Measurements from ENCODE around the gene CORO6.

- TF ChIP-seq, protein P1, sequence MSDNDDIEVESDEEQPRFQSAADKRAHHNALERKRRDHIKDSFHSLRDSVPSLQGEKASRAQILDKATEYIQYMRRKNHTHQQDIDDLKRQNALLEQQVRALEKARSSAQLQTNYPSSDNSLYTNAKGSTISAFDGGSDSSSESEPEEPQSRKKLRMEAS (IDR thresholded peaks at IDR 0.05), result peak; percentile 52
- no peak for TF ChIP-seq ZNF280B (CRISPR knock-in tag; IDR thresholded peaks at IDR 0.05; ENCODE audit: borderline replicate concordance)
- TF ChIP-seq POLR2AphosphoS5 (IDR thresholded peaks at IDR 0.05; ENCODE audit: low read depth, low read length), result no peak
- TF ChIP-seq RBAK (CRISPR knock-in tag; IDR thresholded peaks at IDR 0.05), result no peak
- no peak for TF ChIP-seq NCOA1 (CRISPR knock-in tag; IDR thresholded peaks at IDR 0.05)
- TF ChIP-seq SIN3B (IDR thresholded peaks at IDR 0.05; ENCODE audit: low read length), result no peak
- TF ChIP-seq, protein P2, sequence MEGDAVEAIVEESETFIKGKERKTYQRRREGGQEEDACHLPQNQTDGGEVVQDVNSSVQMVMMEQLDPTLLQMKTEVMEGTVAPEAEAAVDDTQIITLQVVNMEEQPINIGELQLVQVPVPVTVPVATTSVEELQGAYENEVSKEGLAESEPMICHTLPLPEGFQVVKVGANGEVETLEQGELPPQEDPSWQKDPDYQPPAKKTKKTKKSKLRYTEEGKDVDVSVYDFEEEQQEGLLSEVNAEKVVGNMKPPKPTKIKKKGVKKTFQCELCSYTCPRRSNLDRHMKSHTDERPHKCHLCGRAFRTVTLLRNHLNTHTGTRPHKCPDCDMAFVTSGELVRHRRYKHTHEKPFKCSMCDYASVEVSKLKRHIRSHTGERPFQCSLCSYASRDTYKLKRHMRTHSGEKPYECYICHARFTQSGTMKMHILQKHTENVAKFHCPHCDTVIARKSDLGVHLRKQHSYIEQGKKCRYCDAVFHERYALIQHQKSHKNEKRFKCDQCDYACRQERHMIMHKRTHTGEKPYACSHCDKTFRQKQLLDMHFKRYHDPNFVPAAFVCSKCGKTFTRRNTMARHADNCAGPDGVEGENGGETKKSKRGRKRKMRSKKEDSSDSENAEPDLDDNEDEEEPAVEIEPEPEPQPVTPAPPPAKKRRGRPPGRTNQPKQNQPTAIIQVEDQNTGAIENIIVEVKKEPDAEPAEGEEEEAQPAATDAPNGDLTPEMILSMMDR (CRISPR knock-in tag; IDR thresholded peaks at IDR 0.05), result no peak; the same call in 1 of the 2 replicates
- TF ChIP-seq ZHX1 (CRISPR knock-in tag; IDR thresholded peaks at IDR 0.05; ENCODE audit: low read depth), result no peak
- no peak for TF ChIP-seq ZNF274 (CRISPR knock-in tag; IDR thresholded peaks at IDR 0.05)
- TF ChIP-seq, protein P3, sequence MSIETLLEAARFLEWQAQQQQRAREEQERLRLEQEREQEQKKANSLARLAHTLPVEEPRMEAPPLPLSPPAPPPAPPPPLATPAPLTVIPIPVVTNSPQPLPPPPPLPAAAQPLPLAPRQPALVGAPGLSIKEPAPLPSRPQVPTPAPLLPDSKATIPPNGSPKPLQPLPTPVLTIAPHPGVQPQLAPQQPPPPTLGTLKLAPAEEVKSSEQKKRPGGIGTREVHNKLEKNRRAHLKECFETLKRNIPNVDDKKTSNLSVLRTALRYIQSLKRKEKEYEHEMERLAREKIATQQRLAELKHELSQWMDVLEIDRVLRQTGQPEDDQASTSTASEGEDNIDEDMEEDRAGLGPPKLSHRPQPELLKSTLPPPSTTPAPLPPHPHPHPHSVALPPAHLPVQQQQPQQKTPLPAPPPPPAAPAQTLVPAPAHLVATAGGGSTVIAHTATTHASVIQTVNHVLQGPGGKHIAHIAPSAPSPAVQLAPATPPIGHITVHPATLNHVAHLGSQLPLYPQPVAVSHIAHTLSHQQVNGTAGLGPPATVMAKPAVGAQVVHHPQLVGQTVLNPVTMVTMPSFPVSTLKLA (IDR thresholded peaks at IDR 0.05), result no peak
- TF ChIP-seq, protein P4, sequence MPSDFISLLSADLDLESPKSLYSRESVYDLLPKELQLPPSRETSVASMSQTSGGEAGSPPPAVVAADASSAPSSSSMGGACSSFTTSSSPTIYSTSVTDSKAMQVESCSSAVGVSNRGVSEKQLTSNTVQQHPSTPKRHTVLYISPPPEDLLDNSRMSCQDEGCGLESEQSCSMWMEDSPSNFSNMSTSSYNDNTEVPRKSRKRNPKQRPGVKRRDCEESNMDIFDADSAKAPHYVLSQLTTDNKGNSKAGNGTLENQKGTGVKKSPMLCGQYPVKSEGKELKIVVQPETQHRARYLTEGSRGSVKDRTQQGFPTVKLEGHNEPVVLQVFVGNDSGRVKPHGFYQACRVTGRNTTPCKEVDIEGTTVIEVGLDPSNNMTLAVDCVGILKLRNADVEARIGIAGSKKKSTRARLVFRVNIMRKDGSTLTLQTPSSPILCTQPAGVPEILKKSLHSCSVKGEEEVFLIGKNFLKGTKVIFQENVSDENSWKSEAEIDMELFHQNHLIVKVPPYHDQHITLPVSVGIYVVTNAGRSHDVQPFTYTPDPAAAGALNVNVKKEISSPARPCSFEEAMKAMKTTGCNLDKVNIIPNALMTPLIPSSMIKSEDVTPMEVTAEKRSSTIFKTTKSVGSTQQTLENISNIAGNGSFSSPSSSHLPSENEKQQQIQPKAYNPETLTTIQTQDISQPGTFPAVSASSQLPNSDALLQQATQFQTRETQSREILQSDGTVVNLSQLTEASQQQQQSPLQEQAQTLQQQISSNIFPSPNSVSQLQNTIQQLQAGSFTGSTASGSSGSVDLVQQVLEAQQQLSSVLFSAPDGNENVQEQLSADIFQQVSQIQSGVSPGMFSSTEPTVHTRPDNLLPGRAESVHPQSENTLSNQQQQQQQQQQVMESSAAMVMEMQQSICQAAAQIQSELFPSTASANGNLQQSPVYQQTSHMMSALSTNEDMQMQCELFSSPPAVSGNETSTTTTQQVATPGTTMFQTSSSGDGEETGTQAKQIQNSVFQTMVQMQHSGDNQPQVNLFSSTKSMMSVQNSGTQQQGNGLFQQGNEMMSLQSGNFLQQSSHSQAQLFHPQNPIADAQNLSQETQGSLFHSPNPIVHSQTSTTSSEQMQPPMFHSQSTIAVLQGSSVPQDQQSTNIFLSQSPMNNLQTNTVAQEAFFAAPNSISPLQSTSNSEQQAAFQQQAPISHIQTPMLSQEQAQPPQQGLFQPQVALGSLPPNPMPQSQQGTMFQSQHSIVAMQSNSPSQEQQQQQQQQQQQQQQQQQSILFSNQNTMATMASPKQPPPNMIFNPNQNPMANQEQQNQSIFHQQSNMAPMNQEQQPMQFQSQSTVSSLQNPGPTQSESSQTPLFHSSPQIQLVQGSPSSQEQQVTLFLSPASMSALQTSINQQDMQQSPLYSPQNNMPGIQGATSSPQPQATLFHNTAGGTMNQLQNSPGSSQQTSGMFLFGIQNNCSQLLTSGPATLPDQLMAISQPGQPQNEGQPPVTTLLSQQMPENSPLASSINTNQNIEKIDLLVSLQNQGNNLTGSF (CRISPR knock-in tag; IDR thresholded peaks at IDR 0.05), result no peak
- TF ChIP-seq NFYC (CRISPR knock-in tag; IDR thresholded peaks at IDR 0.05), result no peak
- no peak for TF ChIP-seq HDAC6 (IDR thresholded peaks at IDR 0.05; ENCODE audit: low read depth, low read length)
- no peak for TF ChIP-seq RBM22 (optimal IDR thresholded peaks at IDR 0.05; ENCODE audit: low read length)
Measured at GRCh38 chr17:29589524-29590410, 32.9 kb downstream of the CORO6 start, which contains the start of gene GIT1.
